ENCODE results near the gene IRX1.

The IRX1 gene

DNA sequence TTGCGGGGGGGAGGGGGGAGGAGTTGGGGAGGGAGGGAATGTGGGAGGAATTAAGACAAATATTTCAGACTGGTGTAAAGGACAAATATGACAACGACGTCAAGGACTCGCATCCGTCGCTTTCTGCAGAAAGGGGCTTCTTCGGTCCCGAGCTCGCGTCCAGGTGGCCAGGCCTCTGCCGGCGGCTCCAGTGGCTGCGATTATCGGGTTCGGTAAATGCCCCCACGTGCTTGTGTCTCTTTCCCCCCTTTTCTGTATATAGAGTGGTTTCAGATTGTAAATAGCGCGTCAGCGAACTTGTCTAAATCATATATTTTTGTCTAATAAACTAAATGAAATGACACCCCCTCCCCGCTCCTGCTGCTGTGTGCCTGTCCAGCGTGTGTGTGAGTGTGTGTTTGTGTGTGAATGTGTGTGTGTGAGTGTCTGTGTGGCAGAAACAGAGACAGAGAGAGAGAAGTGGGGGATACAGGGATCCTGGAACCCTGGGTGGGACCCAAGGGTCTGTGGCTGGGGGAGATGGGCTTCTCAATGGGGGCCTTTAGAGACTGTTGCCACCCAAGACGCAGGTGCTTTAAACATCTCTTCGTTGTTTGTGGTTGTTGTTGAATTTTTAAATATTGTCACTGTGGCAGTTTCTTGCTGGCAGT, 5.6 kb downstream of the IRX1 start:
- no peak for DNase-seq

DNA sequence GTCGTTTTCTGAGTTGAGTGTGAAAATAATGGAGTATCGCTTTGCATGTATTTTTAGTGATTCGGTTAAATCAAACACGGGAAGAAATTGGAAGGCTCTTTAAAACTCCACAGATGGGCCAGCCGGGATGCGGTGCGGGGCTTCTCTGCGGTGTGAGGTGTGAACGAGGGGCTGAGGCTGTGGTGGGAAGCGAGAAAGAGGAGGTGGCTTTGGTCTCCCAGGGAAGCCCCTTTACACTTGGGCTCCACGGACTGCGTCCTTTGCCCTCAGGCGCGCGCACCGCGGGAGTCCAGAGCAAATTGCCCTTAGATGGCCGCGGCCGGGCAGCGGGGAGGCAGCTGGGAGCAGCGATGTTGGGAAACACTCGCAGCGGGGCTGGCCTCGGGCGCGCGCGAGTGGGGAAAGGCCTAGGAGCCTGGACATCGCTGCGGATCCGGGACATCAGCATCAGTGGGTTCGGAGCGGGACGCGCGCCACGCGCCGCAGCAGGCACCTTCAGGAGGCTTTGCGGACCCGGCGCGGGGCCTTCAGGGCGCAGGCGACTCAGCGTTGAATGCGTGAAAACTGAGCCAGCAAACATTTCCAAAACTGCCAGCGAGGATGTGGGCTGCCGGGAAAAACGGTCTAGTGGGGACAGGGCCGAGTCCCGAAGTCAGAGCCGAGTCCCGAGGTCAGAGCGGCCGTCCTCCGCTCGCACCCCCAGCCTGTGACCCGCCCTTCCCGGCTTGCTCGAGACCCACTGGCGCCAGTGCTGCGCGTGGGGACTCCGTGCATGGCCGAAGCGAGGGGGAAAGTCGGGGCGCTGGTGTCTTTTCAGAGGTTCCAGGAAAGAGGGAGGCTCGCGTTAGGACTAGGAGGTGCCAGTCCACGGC, 6.5 kb downstream of the IRX1 start:
- no peak for DNase-seq

- DNase-seq = no peak
Measured at GRCh38 chr5:3602785-3603502, 7.3 kb downstream of the IRX1 start.

DNA sequence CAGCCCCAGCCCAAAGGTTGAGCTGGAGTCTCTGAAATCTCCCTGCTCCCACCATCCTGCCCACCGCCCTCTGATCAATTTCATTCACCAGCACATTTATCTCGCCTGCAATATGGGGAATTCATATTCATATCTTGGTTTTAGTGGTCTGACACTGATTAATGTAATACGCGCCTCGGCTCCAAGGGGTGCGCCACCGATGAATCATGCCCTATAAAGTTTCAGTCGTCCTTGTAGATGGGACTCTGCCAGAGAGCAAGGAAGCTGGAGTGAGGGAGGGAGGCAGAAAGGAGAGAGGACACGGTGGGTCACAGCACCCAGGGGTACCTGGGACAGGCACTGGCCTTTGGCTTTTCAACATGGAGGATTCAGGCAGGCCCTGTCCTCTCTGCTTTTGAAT, 8.9 kb downstream of the IRX1 start:
- DNase-seq = no peak

DNA sequence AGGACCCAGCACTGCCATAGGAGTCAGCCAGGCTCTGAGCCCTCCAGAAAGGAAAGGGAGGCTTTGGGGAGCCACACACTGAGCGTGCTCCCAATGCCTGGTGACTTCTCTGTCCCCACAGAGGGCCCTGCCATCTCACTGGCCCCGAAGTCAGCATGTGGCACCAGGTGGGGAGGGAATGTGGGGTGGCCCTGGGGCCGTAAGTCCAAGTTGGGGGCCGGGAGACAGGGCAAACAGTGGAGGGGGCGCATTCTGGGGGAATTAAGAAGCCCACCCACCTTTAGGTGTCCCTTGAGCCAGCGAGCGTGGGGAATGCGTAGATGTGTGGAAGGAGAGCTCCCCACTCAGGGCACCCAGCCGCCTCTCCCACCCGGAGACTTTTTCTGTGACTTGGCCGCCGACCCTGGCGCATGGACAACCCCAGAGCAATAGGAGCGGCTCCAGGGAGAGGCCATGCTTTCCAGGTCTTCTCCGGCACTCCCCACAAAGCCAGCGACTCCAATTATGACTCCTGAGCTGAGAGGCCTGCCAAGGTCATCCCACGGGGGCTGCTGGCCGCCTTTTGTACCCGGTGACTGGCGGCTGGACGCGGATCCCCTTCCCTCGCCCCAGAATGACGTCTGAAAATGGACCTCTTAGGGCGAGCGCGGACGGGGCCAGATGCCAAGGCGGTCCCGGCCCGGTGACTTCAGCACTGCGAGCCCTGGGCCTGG, 9.8 kb downstream of the IRX1 start:
- DNase-seq = no peak

DNA sequence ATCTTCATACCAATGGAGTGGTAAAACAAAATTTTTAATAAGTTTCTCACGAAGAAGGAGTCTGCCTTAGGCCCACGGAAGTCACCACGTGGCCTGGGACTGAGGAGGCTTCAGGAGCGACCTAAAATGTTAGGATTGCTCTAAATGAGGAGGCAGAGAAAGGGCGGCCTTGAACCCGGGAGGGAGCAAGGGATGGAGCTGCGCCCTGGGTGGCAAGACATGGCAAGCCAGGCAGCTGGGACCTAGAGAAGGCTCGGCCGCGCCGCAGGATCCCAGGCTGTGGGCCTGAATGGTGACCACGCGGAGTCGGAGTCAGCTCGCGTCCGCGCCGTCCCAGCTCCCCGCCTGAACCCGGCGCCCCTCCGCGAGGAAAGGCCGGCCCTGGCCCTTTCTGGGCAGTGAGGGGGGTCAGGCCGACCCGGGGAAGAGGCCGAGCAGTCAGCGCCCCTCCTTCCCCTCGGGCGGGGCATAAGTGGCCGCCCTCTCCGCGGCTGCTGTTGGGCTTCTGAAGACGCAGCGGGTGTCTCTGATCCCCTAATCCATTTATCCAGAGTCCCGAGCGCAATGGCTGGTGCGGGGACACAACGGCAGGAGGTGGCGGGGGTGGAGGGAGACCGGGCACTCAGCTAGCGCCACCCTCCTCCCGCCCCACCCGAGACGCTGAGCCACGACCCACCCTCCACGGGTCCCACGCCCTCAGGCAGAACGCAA, 10.6 kb downstream of the IRX1 start:
- DNase-seq = no peak

GRCh38 chr5:3607541-3608181, 12.0 kb downstream of the IRX1 start:
- no peak for DNase-seq

DNA sequence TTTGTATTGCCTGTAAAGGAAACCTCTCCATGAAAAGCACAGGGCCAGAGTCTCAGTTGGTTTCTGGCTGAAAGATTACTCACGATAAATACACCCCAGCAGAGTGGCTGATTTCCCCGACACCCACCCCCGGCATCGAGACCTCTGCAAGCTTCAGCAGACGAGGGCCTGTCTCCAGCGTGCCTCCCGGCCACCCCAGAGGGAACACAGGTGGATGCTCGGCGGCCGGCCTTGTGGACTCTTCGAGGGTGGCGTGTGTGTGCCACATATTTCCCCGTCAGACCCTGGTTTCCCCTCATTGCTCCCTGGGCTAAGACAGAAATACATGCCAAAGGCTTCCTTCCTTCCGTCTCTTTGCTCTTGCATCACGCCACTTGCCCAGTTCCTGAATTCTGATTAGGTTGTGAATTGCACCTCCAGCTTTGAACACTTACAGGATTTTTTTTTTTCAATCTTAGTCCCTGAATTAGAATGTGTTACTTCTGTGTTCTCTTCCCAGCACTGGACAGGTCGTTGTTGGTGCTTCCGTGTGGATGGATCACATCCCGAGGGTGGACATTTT, 13.6 kb downstream of the IRX1 start:
- DNase-seq = no peak

DNA sequence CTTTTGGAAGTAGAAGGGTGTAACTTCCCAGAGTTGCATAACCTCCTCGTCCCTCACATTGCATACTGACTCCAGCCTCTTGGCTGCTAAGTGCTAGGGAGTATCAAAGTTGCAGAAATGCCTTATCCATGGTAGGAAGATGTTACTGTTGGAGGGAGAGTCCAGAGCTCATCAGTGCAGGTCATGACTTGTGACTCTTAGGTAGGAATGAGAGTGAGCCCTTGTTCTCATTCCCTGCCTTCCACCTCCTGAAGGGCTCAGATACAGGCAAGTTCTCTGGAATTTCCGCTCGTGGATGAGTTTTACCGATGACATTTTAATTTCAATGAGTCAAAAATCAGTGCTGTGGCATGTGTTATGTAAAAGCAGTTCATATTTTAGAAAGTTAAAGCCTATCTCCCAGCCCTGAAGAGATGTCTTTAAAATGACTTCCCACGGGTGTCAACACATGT, 17.0 kb downstream of the IRX1 start:
- no peak for DNase-seq

DNA sequence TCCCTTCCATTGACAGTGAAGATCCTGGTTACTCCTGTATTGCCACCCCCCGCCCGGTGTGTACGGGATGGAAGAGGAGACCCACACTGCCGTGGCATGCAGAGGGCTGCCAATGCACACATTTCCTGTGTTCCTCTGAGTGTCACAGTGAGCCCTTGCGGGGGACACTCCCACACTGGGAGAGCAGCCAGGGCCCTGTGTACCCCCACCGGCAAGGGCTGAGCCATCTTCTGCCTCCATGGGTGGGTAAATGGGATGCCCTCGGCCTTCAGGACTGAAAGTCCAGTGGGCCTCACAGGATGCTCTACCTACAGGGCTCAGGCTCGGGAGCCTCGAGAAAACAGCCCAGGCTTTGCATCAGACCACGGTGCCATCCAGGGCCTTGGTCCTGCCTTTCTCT, 18.1 kb downstream of the IRX1 start:
- DNase-seq = no peak

GRCh38 chr5:3615217-3615616, 19.6 kb downstream of the IRX1 start:
- DNase-seq = no peak

- no peak for DNase-seq
Measured at GRCh38 chr5:3615829-3616228, 20.2 kb downstream of the IRX1 start.

- DNase-seq = no peak
Measured at GRCh38 chr5:3619579-3619978, 23.9 kb downstream of the IRX1 start.

GRCh38 chr5:3622961-3623360, 27.3 kb downstream of the IRX1 start:
- DNase-seq = no peak

DNA sequence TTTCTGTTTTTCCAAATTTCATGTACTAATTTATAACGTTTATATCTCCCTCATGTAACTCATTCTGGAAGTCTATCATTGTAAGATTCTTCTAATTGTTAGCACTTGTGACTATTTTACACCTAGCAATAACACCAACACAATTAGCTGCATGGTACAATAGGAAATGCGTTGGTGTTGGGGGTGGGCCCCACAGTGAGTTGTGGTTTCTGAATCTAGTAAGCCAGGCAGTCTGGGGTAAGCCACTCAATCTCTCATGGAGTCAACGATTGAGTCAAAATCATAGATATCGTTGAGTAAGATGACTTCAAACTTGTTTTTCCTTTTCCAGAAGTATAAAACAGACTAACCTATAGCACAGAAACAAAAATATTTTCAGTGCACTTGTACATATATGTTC, 30.0 kb downstream of the IRX1 start:
- DNase-seq = no peak

GRCh38 chr5:3634061-3634460, 38.4 kb downstream of the IRX1 start:
- DNase-seq = no peak

DNA sequence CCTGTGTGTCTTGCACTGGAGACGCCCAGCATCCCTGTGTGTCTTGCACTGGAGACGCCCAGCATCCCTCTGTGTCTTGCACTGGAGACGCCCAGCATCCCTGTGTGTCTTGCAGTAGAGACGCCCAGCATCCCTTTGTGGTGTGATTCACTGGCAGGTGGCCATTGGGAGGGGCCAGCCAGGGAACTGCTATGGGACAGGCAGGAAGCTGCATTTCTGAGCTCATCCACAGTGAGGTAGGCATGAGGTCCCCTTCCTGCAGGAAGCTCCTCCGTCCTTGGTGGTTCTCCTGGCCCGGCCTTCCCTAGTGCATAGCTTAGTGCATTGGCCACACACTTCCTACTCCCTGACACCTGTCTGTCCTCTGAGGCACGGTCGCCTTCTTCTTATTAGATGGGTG, 43.5 kb downstream of the IRX1 start:
- DNase-seq = no peak

GRCh38 chr5:3642231-3642630, 46.6 kb downstream of the IRX1 start:
- DNase-seq = no peak

GRCh38 chr5:3650320-3650719, 54.7 kb downstream of the IRX1 start:
- no peak for DNase-seq

- DNase-seq = no peak
Measured at GRCh38 chr5:3650868-3651267, 55.2 kb downstream of the IRX1 start.

Measured in CD4-positive, alpha-beta T cell treated with Interleukin-6 for 4 hours (primary cell).